IPS DF 6.9 (cell line): ENCODE measurements around the gene CDKL5.
"Not testable (repeated sequence)": the region's sequence is repeated elsewhere in the genome, so short reads cannot be mapped to it uniquely, and the experiment has no call there.

Source experiments
- DNase-seq: peaks from one replicate; pipeline ENCODE4 v3.0.0-alpha.2; 2013; ENCODE audit warnings: low read depth, low spot score
- H3K27ac ChIP-seq: one replicate; pipeline ENCODE4 v1.5.1; 2013; ENCODE audit warnings: low read length, control low read depth
- H3K27me3 ChIP-seq: 2 replicates; pipeline ENCODE4 v1.6.1; 2013; ENCODE audit warnings: mild to moderate bottlenecking, low read length; ENCODE audit not compliant: control insufficient read depth, insufficient read depth
- H3K36me3 ChIP-seq: 2 replicates; pipeline ENCODE4 v1.6.1; 2013; ENCODE audit warnings: low read length; ENCODE audit not compliant: control insufficient read depth, insufficient read depth
- H3K4me1 ChIP-seq: 2 replicates; pipeline ENCODE4 v1.6.1; 2013; ENCODE audit warnings: low read length; ENCODE audit not compliant: control insufficient read depth, insufficient read depth
- H3K4me3 ChIP-seq: 2 replicates; pipeline ENCODE4 v1.5.1; 2013; ENCODE audit warnings: mild to moderate bottlenecking, low read length
- H3K9me3 ChIP-seq: 2 replicates; pipeline ENCODE4 v1.6.1; 2013; ENCODE audit warnings: low read length, inconsistent platforms; ENCODE audit not compliant: control insufficient read depth, insufficient read depth
- WGBS: extraction: QIAGEN DNeasy Blood & Tissue Kit; methylation state at CpG from one replicate; pipeline ENCODE4 v1.1.7; 2013; ENCODE audit warnings: mixed read lengths, missing lambda C conversion rate; ENCODE audit not compliant: insufficient read length, insufficient coverage; 5-methylcytosine and 5-hydroxymethylcytosine counted together

Gene CDKL5

DNA sequence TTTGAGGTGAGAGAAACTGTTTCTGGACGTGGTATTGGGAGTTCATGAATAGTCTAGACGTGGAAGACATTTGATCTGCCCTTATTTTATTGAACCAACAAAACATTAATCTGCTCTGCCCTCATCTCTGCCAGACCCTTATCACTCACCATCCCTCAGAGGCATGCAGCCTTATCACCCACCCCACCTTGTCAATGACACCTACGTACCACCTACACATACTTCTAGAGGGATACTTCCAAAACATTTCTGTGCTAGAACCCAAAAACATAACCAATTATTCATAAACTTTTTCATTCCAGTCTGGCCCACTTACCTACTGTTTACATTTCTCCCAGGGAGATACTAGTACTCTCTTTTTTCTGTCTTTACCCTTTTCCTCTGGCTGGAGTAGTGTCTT, 141.3 kb downstream of the CDKL5 start:
- H3K4me3 ChIP-seq, result no peak overlapping the region
- H3K9me3 ChIP-seq, result no peaks in the 10 kb centered on the region
- DNase-seq, result no peak
- no CpG with 5 or more reads among the region's 3 CpGs for WGBS
- no peaks in the 10 kb centered on the region for H3K27me3 ChIP-seq
- no peaks in the 10 kb centered on the region for H3K36me3 ChIP-seq
- no peaks in the 10 kb centered on the region for H3K4me1 ChIP-seq
- no peak overlapping the region for H3K27ac ChIP-seq

GRCh38 chrX:18573556-18573955, 148.1 kb downstream of the CDKL5 start:
- no peaks in the 10 kb centered on the region for H3K36me3 ChIP-seq

GRCh38 chrX:18574591-18574990, 149.2 kb downstream of the CDKL5 start:
- H3K9me3 ChIP-seq, result no peaks in the 10 kb centered on the region
- no peaks in the 10 kb centered on the region for H3K4me1 ChIP-seq
- no peak for DNase-seq
- no peak overlapping the region for H3K4me3 ChIP-seq
- H3K27ac ChIP-seq, result no peak overlapping the region
- H3K27me3 ChIP-seq, result no peaks in the 10 kb centered on the region
- WGBS, result no CpG with 5 or more reads among the region's 3 CpGs
- no peaks in the 10 kb centered on the region for H3K36me3 ChIP-seq

More at GRCh38 chrX:18573556-18573955, 148.1 kb downstream of the CDKL5 start:
- Histone ChIP-seq H3K9me3 (no peaks in the 10 kb centered on the region), H3K27ac (no peak overlapping the region), H3K27me3 (no peaks in the 10 kb centered on the region), H3K4me3 (no peak overlapping the region), H3K4me1 (no peaks in the 10 kb centered on the region)
- no peak for DNase-seq
- no CpG with 5 or more reads among the region's 3 CpGs for WGBS

DNA sequence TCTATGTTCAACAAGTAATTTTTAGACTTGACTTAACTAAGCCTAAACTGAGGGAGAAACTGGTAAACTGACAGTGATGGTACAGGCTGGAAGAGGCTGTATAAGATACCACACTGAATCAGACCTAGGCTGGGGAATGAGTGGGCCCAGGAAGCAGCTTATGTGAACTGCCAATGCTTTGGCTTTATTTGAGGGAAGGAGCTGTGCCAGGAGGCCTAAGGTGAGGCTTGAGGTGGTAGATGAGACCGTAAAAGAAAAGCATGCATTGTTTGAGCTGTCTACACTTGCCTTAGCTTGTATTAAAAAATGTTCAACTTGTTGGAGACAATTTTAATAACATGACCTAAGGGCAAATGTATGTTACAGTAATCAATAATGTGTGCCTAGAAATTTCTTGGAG, 150.3 kb downstream of the CDKL5 start:
- Histone ChIP-seq H3K36me3 (no peaks in the 10 kb centered on the region), H3K27me3 (no peaks in the 10 kb centered on the region), H3K27ac (no peak overlapping the region), H3K4me3 (no peak overlapping the region), H3K9me3 (no peaks in the 10 kb centered on the region), H3K4me1 (no peaks in the 10 kb centered on the region)
- DNase-seq, result no peak
- no CpG with 5 or more reads among the region's 1 CpG for WGBS

- Histone ChIP-seq H3K27me3 (no peaks in the 10 kb centered on the region), H3K27ac (no peak overlapping the region), H3K4me1 (no peaks in the 10 kb centered on the region), H3K9me3 (no peaks in the 10 kb centered on the region), H3K4me3 (no peak overlapping the region), H3K36me3 (no peaks in the 10 kb centered on the region)
- no peak for DNase-seq
- WGBS, result no CpG with 5 or more reads among the region's 4 CpGs
Observed at GRCh38 chrX:18577400-18577799, 152.0 kb downstream of the CDKL5 start.

DNA sequence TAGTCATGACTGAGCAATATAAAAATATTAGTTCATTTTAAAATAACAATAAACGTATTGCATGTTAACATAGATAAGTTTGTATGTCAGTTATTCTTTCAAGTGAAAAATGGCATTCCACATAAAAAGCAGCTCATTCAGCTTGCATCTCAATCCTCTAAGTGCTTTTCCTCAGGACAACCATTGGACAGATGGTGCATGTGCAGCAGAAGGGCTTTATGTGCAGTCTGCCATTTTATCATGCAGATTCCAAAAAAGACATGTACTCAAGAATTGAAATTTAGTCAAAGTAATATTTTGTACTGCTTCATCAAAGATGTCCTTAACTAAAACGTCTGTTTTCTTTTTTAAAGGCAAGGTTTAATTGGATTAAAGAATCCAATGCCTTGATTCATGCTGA, 153.1 kb downstream of the CDKL5 start:
- H3K9me3 ChIP-seq, result no peaks in the 10 kb centered on the region
- H3K36me3 ChIP-seq, result no peaks in the 10 kb centered on the region
- H3K27me3 ChIP-seq, result no peaks in the 10 kb centered on the region
- DNase-seq, result no peak
- H3K4me3 ChIP-seq, result no peak overlapping the region
- no CpG with 5 or more reads among the region's 2 CpGs for WGBS
- no peak overlapping the region for H3K27ac ChIP-seq
- no peaks in the 10 kb centered on the region for H3K4me1 ChIP-seq

GRCh38 chrX:18579495-18579894, 154.1 kb downstream of the CDKL5 start:
- no peak overlapping the region for H3K4me3 ChIP-seq
- no peaks in the 10 kb centered on the region for H3K9me3 ChIP-seq
- no peaks in the 10 kb centered on the region for H3K36me3 ChIP-seq
- H3K4me1 ChIP-seq, result no peaks in the 10 kb centered on the region
- H3K27ac ChIP-seq, result no peak overlapping the region
- DNase-seq, result no peak
- no CpG with 5 or more reads among the region's 2 CpGs for WGBS
- no peaks in the 10 kb centered on the region for H3K27me3 ChIP-seq

- Histone ChIP-seq H3K27ac (no peak overlapping the region), H3K9me3 (no peaks in the 10 kb centered on the region), H3K4me3 (no peak overlapping the region), H3K4me1 (no peaks in the 10 kb centered on the region), H3K36me3 (no peaks in the 10 kb centered on the region), H3K27me3 (no peaks in the 10 kb centered on the region)
- WGBS, result no CpG with 5 or more reads among the region's 6 CpGs
- DNase-seq, result no peak
Observed at GRCh38 chrX:18582910-18583493, 157.6 kb downstream of the CDKL5 start.

DNA sequence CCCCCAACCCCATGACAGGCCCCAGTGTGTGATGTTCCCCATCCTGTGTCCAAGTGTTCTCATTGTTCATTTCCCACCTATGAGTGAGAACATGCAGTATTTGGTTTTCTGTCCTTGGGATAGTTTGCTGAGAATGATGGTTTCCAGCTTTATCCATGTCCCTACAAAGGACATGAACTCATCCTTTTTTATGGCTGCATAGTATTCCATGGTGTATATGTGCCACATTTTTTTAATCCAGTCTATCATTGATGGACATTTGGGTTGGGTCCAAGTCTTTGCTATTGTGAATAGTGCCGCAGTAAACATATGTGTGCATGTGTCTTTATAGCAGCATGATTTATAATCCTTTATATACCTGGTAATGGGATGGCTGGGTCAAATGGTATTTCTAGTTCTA, 163.9 kb downstream of the CDKL5 start:
- H3K27ac ChIP-seq, H3K4me1 ChIP-seq, H3K36me3 ChIP-seq, DNase-seq, H3K9me3 ChIP-seq, H3K27me3 ChIP-seq, H3K4me3 ChIP-seq: not testable (repeated sequence)
- no CpG with 5 or more reads among the region's 1 CpG for WGBS

DNA sequence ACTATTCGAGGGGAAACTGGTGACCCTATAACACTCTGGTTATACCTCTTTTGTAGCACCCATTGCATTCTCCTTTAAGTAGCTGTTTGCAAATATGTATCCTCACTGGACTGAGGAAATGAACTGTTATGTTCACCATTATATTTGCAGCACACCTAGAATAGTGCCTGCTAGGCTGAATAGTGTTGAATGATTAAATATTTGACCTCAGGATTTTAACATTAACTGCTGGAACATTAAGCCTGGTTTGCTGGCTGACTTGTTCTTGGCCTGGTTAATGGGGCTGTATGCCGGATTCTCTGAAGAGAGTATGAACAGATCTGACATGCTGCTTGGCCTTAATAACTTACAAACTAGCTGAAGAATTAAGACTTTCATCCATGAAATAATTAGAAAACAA, 166.4 kb downstream of the CDKL5 start:
- Histone ChIP-seq H3K9me3 (no peaks in the 10 kb centered on the region), H3K27me3 (no peaks in the 10 kb centered on the region), H3K4me1 (no peaks in the 10 kb centered on the region), H3K27ac (no peak overlapping the region), H3K4me3 (no peak overlapping the region), H3K36me3 (no peaks in the 10 kb centered on the region)
- no CpG with 5 or more reads among the region's 2 CpGs for WGBS
- no peak for DNase-seq

- DNase-seq, result no peak
- no peaks in the 10 kb centered on the region for H3K4me1 ChIP-seq
- H3K4me3 ChIP-seq, result no peak overlapping the region
- no peaks in the 10 kb centered on the region for H3K27me3 ChIP-seq
- no CpG with 5 or more reads among the region's 2 CpGs for WGBS
- no peaks in the 10 kb centered on the region for H3K9me3 ChIP-seq
- no peaks in the 10 kb centered on the region for H3K36me3 ChIP-seq
- no peak overlapping the region for H3K27ac ChIP-seq
Observed at GRCh38 chrX:18594079-18594478, 168.7 kb downstream of the CDKL5 start.
